DOHH2 (cell line): ENCODE results near the gene ACAN.

Experiments
- H3F3A ChIP-seq: fragments of 200-600 bp; sonication (generic), shearing (Covaris generic); 2 replicates; pipeline ENCODE4 v1.6.0; 2016; ENCODE audit warnings: antibody characterized with exemption, mild to moderate bottlenecking; ENCODE audit not compliant: control insufficient read depth, insufficient read depth
- H3K27ac ChIP-seq: fragments of 200-600 bp; sonication (generic); 2 replicates; pipeline ENCODE4 v1.5.1; 2014; ENCODE audit warnings: low read depth, mild to moderate bottlenecking, low read length, moderate library complexity
- H3K27me3 ChIP-seq: fragments of 200-600 bp; sonication (generic); 2 replicates; pipeline ENCODE4 v1.6.1; 2014; ENCODE audit warnings: mild to moderate bottlenecking, low read length, mixed read lengths; ENCODE audit not compliant: control insufficient read depth
- H3K36me3 ChIP-seq: fragments of 200-600 bp; sonication (generic); 2 replicates; pipeline ENCODE4 v1.6.1; 2014; ENCODE audit warnings: mild to moderate bottlenecking, low read length, moderate library complexity, mixed read lengths; ENCODE audit not compliant: control insufficient read depth
- H3K4me1 ChIP-seq: fragments of 200-600 bp; sonication (generic); 2 replicates; pipeline ENCODE4 v1.6.1; 2014; ENCODE audit warnings: mild to moderate bottlenecking, low read length, mixed read lengths; ENCODE audit not compliant: control insufficient read depth
- H3K4me2 ChIP-seq: fragments of 200-600 bp; sonication (generic); 2 replicates; pipeline ENCODE4 v1.6.0; 2014; ENCODE audit warnings: mild to moderate bottlenecking, low read length, moderate library complexity
- H3K4me3 ChIP-seq: fragments of 200-600 bp; sonication (generic); 2 replicates; pipeline ENCODE4 v1.5.1; 2014; ENCODE audit warnings: mild to moderate bottlenecking, low read length, mixed read lengths
- H3K79me2 ChIP-seq: fragments of 200-600 bp; sonication (generic); 2 replicates; pipeline ENCODE4 v1.6.1; 2014; ENCODE audit warnings: mild to moderate bottlenecking, low read length, mixed read lengths; ENCODE audit not compliant: control insufficient read depth
- H3K9me2 ChIP-seq: fragments of 200-600 bp; sonication (generic); replicated peaks from 2 replicates; pipeline ENCODE4 v1.6.1; 2014; ENCODE audit warnings: mild to moderate bottlenecking, low read length, mixed read lengths; ENCODE audit not compliant: control insufficient read depth
- H3K9me3 ChIP-seq: fragments of 200-600 bp; sonication (generic); 2 replicates; pipeline ENCODE4 v1.6.1; 2014; ENCODE audit warnings: antibody characterized with exemption, low read length, mixed read lengths; ENCODE audit not compliant: control insufficient read depth, insufficient read depth
- H4K20me1 ChIP-seq: fragments of 200-600 bp; sonication (generic); 2 replicates; pipeline ENCODE4 v1.6.0; 2014; ENCODE audit warnings: low read depth, mild to moderate bottlenecking, antibody characterized with exemption, low read length, moderate library complexity; ENCODE audit not compliant: control insufficient read depth, insufficient read depth
- EZH2phosphoT487 ChIP-seq: fragments of 200-600 bp; sonication (generic); IDR thresholded peaks from 2 replicates; pipeline ENCODE4 v1.6.1; 2017; ENCODE audit warnings: borderline replicate concordance, mild to moderate bottlenecking, antibody characterized with exemption, low read length, moderate library complexity, mixed read lengths
- TF ChIP-seq, protein P1 (sequence below): fragments of 200-600 bp; sonication (generic); IDR thresholded peaks from one replicate; pipeline ENCODE4 v1.5.1; 2014; ENCODE audit warnings: antibody characterized with exemption, mild to moderate bottlenecking, low read depth, low read length; ENCODE audit not compliant: poor library complexity, severe bottlenecking

Gene ACAN

DNA sequence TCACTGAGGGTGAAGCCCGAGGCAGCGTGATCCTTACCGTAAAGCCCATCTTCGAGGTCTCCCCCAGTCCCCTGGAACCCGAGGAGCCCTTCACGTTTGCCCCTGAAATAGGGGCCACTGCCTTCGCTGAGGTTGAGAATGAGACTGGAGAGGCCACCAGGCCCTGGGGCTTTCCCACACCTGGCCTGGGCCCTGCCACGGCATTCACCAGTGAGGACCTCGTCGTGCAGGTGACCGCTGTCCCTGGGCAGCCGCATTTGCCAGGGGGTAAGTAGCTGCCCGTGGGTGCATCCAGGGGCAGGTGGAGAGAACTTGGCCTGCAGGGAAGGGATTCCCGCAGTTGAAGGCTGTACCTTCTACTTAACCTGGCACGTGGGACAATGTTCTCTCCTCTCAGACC is 42.4 kb downstream of the ACAN start:
- H3K79me2 ChIP-seq = no peaks in the 10 kb centered on the region
- H3K27ac ChIP-seq = no peak overlapping the region
- H3K27me3 ChIP-seq = no peaks in the 10 kb centered on the region
- H3K9me3 ChIP-seq = no peaks in the 10 kb centered on the region
- H4K20me1 ChIP-seq = no peaks in the 10 kb centered on the region
- peaks cover 5% of the 10 kb centered on the region; the same call in 1 of the 2 replicates for H3K4me1 ChIP-seq
- H3K4me3 ChIP-seq = no peak overlapping the region
- H3K9me2 ChIP-seq = no peaks in the 10 kb centered on the region
- no peaks in the 10 kb centered on the region for H3K36me3 ChIP-seq
- TF ChIP-seq, protein P1, sequence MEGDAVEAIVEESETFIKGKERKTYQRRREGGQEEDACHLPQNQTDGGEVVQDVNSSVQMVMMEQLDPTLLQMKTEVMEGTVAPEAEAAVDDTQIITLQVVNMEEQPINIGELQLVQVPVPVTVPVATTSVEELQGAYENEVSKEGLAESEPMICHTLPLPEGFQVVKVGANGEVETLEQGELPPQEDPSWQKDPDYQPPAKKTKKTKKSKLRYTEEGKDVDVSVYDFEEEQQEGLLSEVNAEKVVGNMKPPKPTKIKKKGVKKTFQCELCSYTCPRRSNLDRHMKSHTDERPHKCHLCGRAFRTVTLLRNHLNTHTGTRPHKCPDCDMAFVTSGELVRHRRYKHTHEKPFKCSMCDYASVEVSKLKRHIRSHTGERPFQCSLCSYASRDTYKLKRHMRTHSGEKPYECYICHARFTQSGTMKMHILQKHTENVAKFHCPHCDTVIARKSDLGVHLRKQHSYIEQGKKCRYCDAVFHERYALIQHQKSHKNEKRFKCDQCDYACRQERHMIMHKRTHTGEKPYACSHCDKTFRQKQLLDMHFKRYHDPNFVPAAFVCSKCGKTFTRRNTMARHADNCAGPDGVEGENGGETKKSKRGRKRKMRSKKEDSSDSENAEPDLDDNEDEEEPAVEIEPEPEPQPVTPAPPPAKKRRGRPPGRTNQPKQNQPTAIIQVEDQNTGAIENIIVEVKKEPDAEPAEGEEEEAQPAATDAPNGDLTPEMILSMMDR = no peak
- TF ChIP-seq EZH2phosphoT487 = no peak
- H3K4me2 ChIP-seq = no peak overlapping the region
- H3F3A ChIP-seq = no peaks in the 10 kb centered on the region

DNA sequence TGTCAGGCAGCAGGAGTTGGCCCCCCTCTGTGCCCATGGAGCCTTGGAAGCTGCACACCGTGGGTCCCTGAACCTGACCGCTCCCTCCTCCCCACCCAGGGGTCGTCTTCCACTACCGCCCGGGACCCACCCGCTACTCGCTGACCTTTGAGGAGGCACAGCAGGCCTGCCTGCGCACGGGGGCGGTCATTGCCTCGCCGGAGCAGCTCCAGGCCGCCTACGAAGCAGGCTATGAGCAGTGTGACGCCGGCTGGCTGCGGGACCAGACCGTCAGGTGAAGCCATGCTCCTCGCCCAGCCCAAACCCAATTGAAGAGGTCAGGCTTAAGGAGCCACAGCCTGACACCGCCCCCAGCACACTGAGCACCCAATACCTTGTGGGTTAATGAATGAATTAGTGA is 43.9 kb downstream of the ACAN start:
- Histone ChIP-seq H3F3A (no peaks in the 10 kb centered on the region), H4K20me1 (no peaks in the 10 kb centered on the region), H3K27ac (no peak overlapping the region), H3K4me1 (no peaks in the 10 kb centered on the region), H3K4me2 (no peak overlapping the region), H3K27me3 (no peaks in the 10 kb centered on the region), H3K9me2 (no peaks in the 10 kb centered on the region), H3K79me2 (no peaks in the 10 kb centered on the region), H3K4me3 (no peak overlapping the region), H3K36me3 (no peaks in the 10 kb centered on the region), H3K9me3 (no peaks in the 10 kb centered on the region)
- no peak for TF ChIP-seq EZH2phosphoT487
- TF ChIP-seq, protein P1 = no peak

DNA sequence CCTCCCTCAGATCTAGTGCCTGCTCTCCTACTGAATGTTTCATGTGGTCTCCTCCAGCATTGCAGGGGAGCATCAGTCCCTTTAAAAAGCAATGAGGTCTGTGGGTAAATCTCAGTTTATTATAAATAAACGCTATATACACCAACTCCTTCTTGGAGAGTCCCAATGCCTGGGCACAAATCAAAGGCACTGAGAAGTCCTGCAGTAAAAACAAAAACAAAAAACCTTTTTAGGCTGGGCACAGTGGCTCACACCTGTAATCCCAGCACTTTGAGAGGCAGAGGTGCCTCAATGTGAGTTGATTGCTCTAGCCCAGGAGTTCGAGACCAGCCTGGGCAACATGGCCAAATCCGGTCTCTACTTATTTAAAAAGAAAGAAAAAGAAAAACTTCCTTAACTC is 45.0 kb downstream of the ACAN start:
- Histone ChIP-seq H3K9me2 (no peaks in the 10 kb centered on the region), H3K4me2 (no peak overlapping the region), H4K20me1 (no peaks in the 10 kb centered on the region), H3F3A (no peaks in the 10 kb centered on the region), H3K27me3 (no peaks in the 10 kb centered on the region), H3K9me3 (no peaks in the 10 kb centered on the region), H3K27ac (no peak overlapping the region), H3K36me3 (no peaks in the 10 kb centered on the region), H3K79me2 (no peaks in the 10 kb centered on the region), H3K4me1 (no peaks in the 10 kb centered on the region), H3K4me3 (no peak overlapping the region)
- no peak for TF ChIP-seq EZH2phosphoT487
- TF ChIP-seq, protein P1 = no peak
